Neural progenitor cell (in vitro differentiated cells): Measurements from ENCODE around the gene BRSK2.
"Not testable (repeated sequence)": the region's sequence is repeated elsewhere in the genome, so short reads cannot be mapped to it uniquely, and the experiment has no call there.

Experiments used
- CTCF ChIP-seq: fragments of 200-600 bp; sonication (generic); IDR thresholded peaks from 2 replicates; pipeline ENCODE4 v1.5.1; 2017; ENCODE audit warnings: antibody characterized with exemption, mild to moderate bottlenecking
- EZH2 ChIP-seq: fragments of 200-600 bp; sonication (generic); IDR thresholded peaks from 2 replicates; pipeline ENCODE4 v1.6.1; 2017; ENCODE audit warnings: antibody characterized with exemption, mild to moderate bottlenecking, moderate library complexity

GRCh38 chr11:1418192-1418795 is 28.6 kb downstream of the BRSK2 start:
- TF ChIP-seq CTCF, EZH2: not testable (repeated sequence)
